ENCODE results near the gene CNTRL.

DNA sequence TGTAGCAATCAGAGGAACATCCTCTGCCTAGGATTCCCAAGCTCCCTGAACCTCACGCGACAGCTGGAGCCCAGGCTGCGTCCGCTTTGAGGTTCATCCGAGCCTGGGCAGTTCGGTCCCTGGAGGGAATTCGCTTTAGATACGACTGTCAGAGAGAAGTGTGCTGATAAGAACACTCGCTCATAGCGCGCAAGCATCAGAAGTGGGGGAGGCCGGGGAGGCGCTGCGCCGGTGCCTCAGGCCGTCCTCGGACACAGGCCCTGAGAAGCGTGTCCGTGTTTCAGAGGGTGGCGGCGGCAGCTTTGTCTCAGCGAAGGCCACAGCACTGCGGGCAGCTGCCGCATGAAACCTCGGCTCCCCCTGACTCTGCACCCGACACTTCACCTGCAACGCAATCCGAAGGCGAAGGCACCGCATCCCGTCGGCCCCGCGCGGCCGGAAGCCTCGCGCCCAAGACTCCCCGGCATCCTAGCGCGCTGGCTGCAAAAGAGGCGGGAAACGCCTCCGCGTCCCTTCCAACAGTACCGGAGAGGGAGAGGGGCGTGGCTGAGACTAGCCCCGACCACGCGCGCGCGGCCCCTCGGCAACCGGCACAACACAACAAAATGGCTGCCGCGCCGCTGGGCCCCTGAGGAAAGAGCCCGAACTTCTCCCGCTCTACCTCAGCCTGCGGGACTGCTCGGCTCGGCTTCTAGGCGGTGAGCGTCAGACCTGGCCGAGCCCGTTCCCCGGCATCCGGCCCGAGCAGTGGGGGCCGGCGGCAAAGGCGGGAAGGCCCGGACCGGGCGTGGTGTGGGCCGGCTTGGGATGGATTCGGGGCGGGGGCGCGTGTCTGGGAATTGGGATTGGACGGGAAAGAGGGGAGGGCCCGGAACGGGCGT, at the start of gene CNTRL:
- TF ChIP-seq CTCF (IDR thresholded peaks at IDR 0.05; ENCODE audit: low read depth, low read length, poor library complexity, severe bottlenecking) (no peak), EZH2phosphoT487 (IDR thresholded peaks at IDR 0.05; ENCODE audit: borderline replicate concordance, low read length) (no peak)
